GM12891 (cell line): ENCODE data around the gene HIPK2.
"Not testable (repeated sequence)": the region's sequence is repeated elsewhere in the genome, so short reads cannot be mapped to it uniquely, and the experiment has no call there.

Source experiments
- PAX5 ChIP-seq: IDR thresholded peaks from 2 replicates; pipeline ENCODE4 v1.6.1; 2011; ENCODE audit warnings: low read length, moderate library complexity, mild to moderate bottlenecking; ENCODE audit not compliant: insufficient read depth, severe bottlenecking
- POLR2A ChIP-seq: IDR thresholded peaks from 2 replicates; pipeline ENCODE4 v1.6.1; 2011; ENCODE audit warnings: low read depth, low read length, control low read depth
- POU2F2 ChIP-seq: IDR thresholded peaks from 2 replicates; pipeline ENCODE4 v1.6.1; 2011; ENCODE audit warnings: low read depth, mild to moderate bottlenecking, control low read depth, low read length, moderate library complexity

GRCh38 chr7:139670662-139671061, 107.1 kb downstream of the HIPK2 start:
- TF ChIP-seq POU2F2, PAX5, POLR2A: not testable (repeated sequence)
